ENCODE measurements around the gene FYCO1.

- TF ChIP-seq CTCF (conservative IDR thresholded peaks at IDR 0.05 in 1 of 2, IDR thresholded peaks at IDR 0.05 in 1 of 2; ENCODE audit: low read depth in 1 of 2, low read length in 2 of 2) (no peak), EZH2 (IDR thresholded peaks at IDR 0.05; ENCODE audit: low read length, missing control alignments) (no peak)
These were observed 103.5 kb downstream of the FYCO1 start for GRCh38 chr3:45892161-45892560.

Data from fibroblast of lung (primary cell).